Esophagus squamous epithelium (tissue), 4 donors: Measurements from ENCODE around the gene NRXN3.

Source experiments
- POLR2A ChIP-seq, 4 donors: fragments of 450-650 bp; IDR thresholded peaks; one replicate each; pipeline ENCODE4 v1.6.1; 2017; ENCODE audit warnings: antibody characterized with exemption in 4 of 4, mild to moderate bottlenecking in 4 of 4, moderate library complexity in 3 of 4
- TF ChIP-seq, protein P1 (sequence below), 6 experiments: fragments of 450-650 bp in 4 of 6; fragments of 200-600 bp in 2 of 6; sonication (generic) in 2 of 6; IDR thresholded peaks; one replicate each; pipeline ENCODE4 v1.5.1; 2016 to 2019; ENCODE audit warnings: antibody characterized with exemption in 6 of 6, mild to moderate bottlenecking in 4 of 6, moderate library complexity in 4 of 6

DNA sequence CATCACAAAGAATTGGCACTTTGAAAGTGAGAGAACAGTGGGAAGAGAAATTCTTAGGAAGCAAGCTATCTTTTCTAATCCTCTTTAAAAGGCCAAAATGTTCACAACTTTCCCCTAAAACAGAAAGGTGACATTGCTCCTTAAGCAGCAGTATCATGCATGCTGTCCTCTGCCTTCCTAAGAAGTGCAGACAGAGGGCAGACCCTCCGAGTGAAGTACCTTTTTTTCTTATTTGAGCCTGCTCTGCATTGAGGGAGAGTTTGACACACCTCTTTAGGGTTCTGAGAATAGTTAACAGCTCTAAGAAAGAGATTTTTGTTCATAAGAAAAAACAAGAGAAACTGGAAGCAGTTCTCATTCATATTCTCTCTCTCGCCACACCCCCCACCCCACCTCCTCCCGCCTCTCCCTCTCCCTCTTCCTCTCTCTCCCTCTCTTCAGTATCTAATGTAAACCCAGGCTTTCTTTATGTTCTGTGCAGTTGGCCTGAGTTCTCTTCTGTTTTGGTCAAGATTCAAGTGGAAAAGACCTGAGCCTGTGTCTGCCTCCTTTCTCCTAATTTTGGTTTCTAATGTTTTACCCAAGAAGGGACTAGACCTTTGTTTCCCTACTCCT, 1332.1 kb downstream of the NRXN3 start:
- TF ChIP-seq POLR2A (IDR thresholded peaks at IDR 0.05): no peak
- TF ChIP-seq, protein P1, sequence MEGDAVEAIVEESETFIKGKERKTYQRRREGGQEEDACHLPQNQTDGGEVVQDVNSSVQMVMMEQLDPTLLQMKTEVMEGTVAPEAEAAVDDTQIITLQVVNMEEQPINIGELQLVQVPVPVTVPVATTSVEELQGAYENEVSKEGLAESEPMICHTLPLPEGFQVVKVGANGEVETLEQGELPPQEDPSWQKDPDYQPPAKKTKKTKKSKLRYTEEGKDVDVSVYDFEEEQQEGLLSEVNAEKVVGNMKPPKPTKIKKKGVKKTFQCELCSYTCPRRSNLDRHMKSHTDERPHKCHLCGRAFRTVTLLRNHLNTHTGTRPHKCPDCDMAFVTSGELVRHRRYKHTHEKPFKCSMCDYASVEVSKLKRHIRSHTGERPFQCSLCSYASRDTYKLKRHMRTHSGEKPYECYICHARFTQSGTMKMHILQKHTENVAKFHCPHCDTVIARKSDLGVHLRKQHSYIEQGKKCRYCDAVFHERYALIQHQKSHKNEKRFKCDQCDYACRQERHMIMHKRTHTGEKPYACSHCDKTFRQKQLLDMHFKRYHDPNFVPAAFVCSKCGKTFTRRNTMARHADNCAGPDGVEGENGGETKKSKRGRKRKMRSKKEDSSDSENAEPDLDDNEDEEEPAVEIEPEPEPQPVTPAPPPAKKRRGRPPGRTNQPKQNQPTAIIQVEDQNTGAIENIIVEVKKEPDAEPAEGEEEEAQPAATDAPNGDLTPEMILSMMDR (IDR thresholded peaks at IDR 0.05): no peak
